HCT116 (cell line): Measurements from ENCODE around the gene ZC3H12A. TPM values are rescaled to one million over a fixed set of nuclear protein-coding genes. Genes with fewer than 3 reads are reported as not detected.
"Not testable (repeated sequence)": the region's sequence is repeated elsewhere in the genome, so short reads cannot be mapped to it uniquely, and the experiment has no call there.

Source experiments
- ATAC-seq: fragments of 200-7000 bp; cut with Tn5 transposase; 2 replicates; pipeline ENCODE4 v1.9.1; 2020; ENCODE audit warnings: mild to moderate bottlenecking, moderate library complexity
- BruUV-seq: library from RNA; stranded (reverse); fragments of 400-500 nt; replicated peaks from 2 replicates; lab custom pipeline; 2021; lab: Mats Ljungman, UMichigan
- CTCF ChIA-PET: fragments of 300-600 bp; sonication (Branson Sonifier 250); formaldehyde crosslinking; loops from one replicate; lab custom pipeline; 2021; ENCODE audit warnings: antibody characterized with exemption; lab: Charles Lee
- POLR2A ChIA-PET: fragments of 300-600, 350-600 bp; sonication (Branson Sonifier 250); formaldehyde crosslinking; loops from one replicate; lab custom pipeline; 2021; ENCODE audit warnings: antibody characterized with exemption; lab: Charles Lee
- RAD21 ChIA-PET, 2 experiments: fragments of 300-600 bp; sonication (Branson Sonifier 250); formaldehyde crosslinking; loops; one replicate each; lab custom pipeline; 2023; ENCODE audit warnings: low total read pairs in 2 of 2; ENCODE audit not compliant: uncharacterized antibody in 2 of 2, unreplicated experiment in 2 of 2, low non-redundant PET in 1 of 2; lab: Charles Lee
- DNase-seq: peaks from one replicate; pipeline ENCODE4 v3.0.0-alpha.2; 2010; ENCODE audit warnings: low read depth, low spot score
- H2AFZ ChIP-seq: fragments of 200-600 bp; shearing (Covaris generic), sonication (generic); 2 replicates; pipeline ENCODE4 v1.6.1; 2017; ENCODE audit warnings: low read depth, mixed run types, mixed read lengths, antibody characterized with exemption, low read length; ENCODE audit not compliant: poor library complexity, severe bottlenecking
- H3K27ac ChIP-seq: 2 replicates; pipeline ENCODE4 v1.5.1; 2012; ENCODE audit warnings: low read depth, low read length
- H3K27me3 ChIP-seq: fragments of 200-600 bp; sonication (generic); 2 replicates; pipeline ENCODE4 v1.6.1; 2016; ENCODE audit warnings: mixed run types, low read length, mixed read lengths; ENCODE audit not compliant: insufficient read depth
- H3K36me3 ChIP-seq, 2 experiments: fragments of 200-500 bp in 1 of 2; fragments of 200-600 bp in 1 of 2; sonication (Bioruptor generic) in 1 of 2; sonication (generic) in 1 of 2; 2 replicates each; pipeline versions ENCODE4 v1.5.1 to v1.6.1; 2014 to 2016; ENCODE audit warnings: low read length in 2 of 2, inconsistent platforms in 1 of 2, mixed read lengths in 1 of 2, mixed run types in 1 of 2; ENCODE audit not compliant: insufficient read depth in 2 of 2, control insufficient read depth in 1 of 2
- H3K4me1 ChIP-seq, 2 experiments: fragments of 200-600 bp in 1 of 2; sonication (generic) in 1 of 2; 2 replicates each; pipeline versions ENCODE4 v1.5.1 to v1.6.1; 2012 to 2017; ENCODE audit warnings: low read length in 2 of 2, inconsistent platforms in 1 of 2, mild to moderate bottlenecking in 1 of 2, mixed read lengths in 1 of 2, mixed run types in 1 of 2, moderate library complexity in 1 of 2; ENCODE audit not compliant: insufficient read depth in 2 of 2, control insufficient read depth in 1 of 2
- H3K4me2 ChIP-seq: fragments of 200-600 bp; sonication (generic); 2 replicates; pipeline ENCODE4 v1.6.1; 2017; ENCODE audit warnings: mixed run types, low read length, mixed read lengths
- H3K4me3 ChIP-seq, 2 experiments: fragments of 200-600 bp in 1 of 2; sonication (generic) in 1 of 2; replicated peaks in 1 of 2; 2 replicates each; pipeline ENCODE4 v1.5.1; 2011 to 2016; ENCODE audit warnings: low read length in 2 of 2, control low read depth in 1 of 2, low read depth in 1 of 2, mild to moderate bottlenecking in 1 of 2, mixed read lengths in 1 of 2, mixed run types in 1 of 2
- H3K79me2 ChIP-seq: fragments of 200-600 bp; sonication (generic); 2 replicates; pipeline ENCODE4 v1.6.1; 2017; ENCODE audit warnings: mild to moderate bottlenecking, mixed run types, low read length, moderate library complexity, mixed read lengths; ENCODE audit not compliant: insufficient read depth
- H3K9ac ChIP-seq: fragments of 200-600 bp; sonication (generic); 2 replicates; pipeline ENCODE4 v1.6.1; 2016; ENCODE audit warnings: low read length, mixed read lengths
- H3K9me2 ChIP-seq: fragments of 200-600 bp; sonication (generic), shearing (Covaris generic); 2 replicates; pipeline ENCODE4 v1.6.1; 2017; ENCODE audit warnings: mixed run types, mild to moderate bottlenecking, moderate library complexity; ENCODE audit not compliant: insufficient read depth
- H3K9me3 ChIP-seq, 2 experiments: fragments of 200-500 bp in 1 of 2; fragments of 200-600 bp in 1 of 2; sonication (Bioruptor generic) in 1 of 2; sonication (generic) in 1 of 2; 2 replicates each; pipeline ENCODE4 v1.6.1; 2014 to 2017; ENCODE audit warnings: low read length in 2 of 2, mixed read lengths in 2 of 2, inconsistent platforms in 1 of 2, low read depth in 1 of 2, mild to moderate bottlenecking in 1 of 2, mixed run types in 1 of 2, moderate library complexity in 1 of 2; ENCODE audit not compliant: control insufficient read depth in 1 of 2, insufficient read depth in 1 of 2
- H4K20me1 ChIP-seq: fragments of 200-600 bp; sonication (generic), shearing (Covaris generic); 2 replicates; pipeline ENCODE4 v1.6.1; 2017; ENCODE audit warnings: mixed run types, mild to moderate bottlenecking, moderate library complexity; ENCODE audit not compliant: insufficient read depth
- ATF3 ChIP-seq: IDR thresholded peaks from 2 replicates; pipeline ENCODE4 v1.6.1; 2012
- EGR1 ChIP-seq: IDR thresholded peaks from 2 replicates; pipeline ENCODE4 v1.6.1; 2012; ENCODE audit warnings: low read depth
- EZH2phosphoT487 ChIP-seq: fragments of 200-600 bp; IDR thresholded peaks from 2 replicates; pipeline ENCODE4 v1.6.1; 2018; ENCODE audit warnings: antibody characterized with exemption, borderline replicate concordance
- FOSL1 ChIP-seq: IDR thresholded peaks from 2 replicates; pipeline ENCODE4 v1.6.1; 2012; ENCODE audit warnings: low read depth
- MAX ChIP-seq: IDR thresholded peaks from 2 replicates; pipeline ENCODE4 v1.6.1; 2012
- POLR2A ChIP-seq: IDR thresholded peaks from 2 replicates; pipeline ENCODE4 v1.7.0; 2011; ENCODE audit warnings: borderline replicate concordance; ENCODE audit not compliant: insufficient read depth, insufficient read length; ENCODE audit errors: extremely low read depth
- POLR2AphosphoS5 ChIP-seq: IDR thresholded peaks from 2 replicates; pipeline ENCODE4 v1.6.1; 2011; ENCODE audit warnings: mild to moderate bottlenecking, low read depth, low read length, moderate library complexity
- RAD21 ChIP-seq: IDR thresholded peaks from 2 replicates; pipeline ENCODE4 v1.6.1; 2012; ENCODE audit warnings: low read depth, mild to moderate bottlenecking
- REST ChIP-seq: IDR thresholded peaks from 2 replicates; pipeline ENCODE4 v1.6.1; 2012; ENCODE audit warnings: low read depth
- SP1 ChIP-seq: IDR thresholded peaks from 2 replicates; pipeline ENCODE4 v1.6.1; 2012; ENCODE audit warnings: low read depth
- SRF ChIP-seq: IDR thresholded peaks from 2 replicates; pipeline ENCODE4 v1.6.1; 2012; ENCODE audit warnings: low read depth
- ZFX ChIP-seq: fragments of 450-650 bp; IDR thresholded peaks from 2 replicates; pipeline ENCODE4 v1.6.1; 2017
- ZNF274 ChIP-seq: fragments of 200-500 bp; sonication (Bioruptor generic); IDR thresholded peaks from 2 replicates; pipeline ENCODE4 v1.6.1; 2014; ENCODE audit warnings: mild to moderate bottlenecking, low read depth, low read length, inconsistent platforms
- intact Hi-C: fragments of 100-400 bp; cut with micrococcal nuclease; formaldehyde crosslinking; loops from 2 replicates; pipeline ENCODE4 v1.10.0; 2022
- total RNA-seq: library from RNA; stranded (reverse); gene quantifications from one replicate; pipeline ENCODE4 v1.2.1, GENCODE V29; 2021; ENCODE audit not compliant: unreplicated experiment

ZC3H12A gene
- total RNA-seq, 1 experiment from 2014 or later = 10.6 TPM

GRCh38 chr1:37515185-37516034, 41.0 kb downstream of the ZC3H12A start (continued):
- TF ChIP-seq EGR1 = no peak

- H4K20me1 ChIP-seq = no peaks in the 10 kb centered on the region
- intact Hi-C loops = no loop called here
- H3K36me3 ChIP-seq = peaks cover 0 to 4% of the 10 kb centered on the region in 2 experiments; a peak in 1 of 4 replicates
- no TSS peak for BruUV-seq
- H3K4me2 ChIP-seq = no peak overlapping the region
- ATAC-seq = no peak
- ChIA-PET POLR2A (no interaction called here), RAD21 (no interaction called here), CTCF (no interaction called here)
- H3K27me3 ChIP-seq = no peaks in the 10 kb centered on the region
- no peaks in the 10 kb centered on the region for H3K9me3 ChIP-seq
- no peak overlapping the region for H3K4me3 ChIP-seq
- TF ChIP-seq POLR2AphosphoS5 = no peak
- TF ChIP-seq SRF = no peak
- TF ChIP-seq POLR2A = no peak
- no peak for TF ChIP-seq EZH2phosphoT487
- TF ChIP-seq ZFX = no peak
- TF ChIP-seq ZNF274 = no peak
- no peak for TF ChIP-seq MAX
- no peak for TF ChIP-seq ATF3
- TF ChIP-seq SP1 = no peak
- TF ChIP-seq EGR1 = no peak
- no peak for TF ChIP-seq REST
- no peak for TF ChIP-seq RAD21
- no peak for TF ChIP-seq FOSL1
- H2AFZ ChIP-seq = no peak overlapping the region
- H3K79me2 ChIP-seq = peaks cover 14% of the 10 kb centered on the region
- H3K4me1 ChIP-seq = peaks cover 10 to 19% of the 10 kb centered on the region in 2 experiments; a peak in 3 of 4 replicates
- DNase-seq = no peak
- no peak overlapping the region for H3K27ac ChIP-seq
- H3K9me2 ChIP-seq = no peaks in the 10 kb centered on the region
- no peak overlapping the region for H3K9ac ChIP-seq
Measured at GRCh38 chr1:37517569-37517968, 43.2 kb downstream of the ZC3H12A start.

GRCh38 chr1:37518241-37518640, 43.9 kb downstream of the ZC3H12A start:
- H3K9me3 ChIP-seq, H3K27me3 ChIP-seq, H3K4me2 ChIP-seq, H3K36me3 ChIP-seq, ATAC-seq, H3K9me2 ChIP-seq, RAD21 ChIA-PET, H3K4me3 ChIP-seq, H3K79me2 ChIP-seq, H3K9ac ChIP-seq, H4K20me1 ChIP-seq, CTCF ChIA-PET, intact Hi-C loops, DNase-seq, POLR2A ChIA-PET, H2AFZ ChIP-seq, BruUV-seq, H3K27ac ChIP-seq: not testable (repeated sequence)
- H3K4me1 ChIP-seq = peaks cover 9 to 17% of the 10 kb centered on the region in 2 experiments; a peak in 3 of 4 replicates
